Measurements from ENCODE around the gene PTPRG. TPM values are rescaled to one million over a fixed set of nuclear protein-coding genes. Genes with fewer than 3 reads are reported as not detected.

PTPRG gene
- total RNA-seq, 2 donors from 2014 or later, result 0.31 to 1.3 TPM

DNA sequence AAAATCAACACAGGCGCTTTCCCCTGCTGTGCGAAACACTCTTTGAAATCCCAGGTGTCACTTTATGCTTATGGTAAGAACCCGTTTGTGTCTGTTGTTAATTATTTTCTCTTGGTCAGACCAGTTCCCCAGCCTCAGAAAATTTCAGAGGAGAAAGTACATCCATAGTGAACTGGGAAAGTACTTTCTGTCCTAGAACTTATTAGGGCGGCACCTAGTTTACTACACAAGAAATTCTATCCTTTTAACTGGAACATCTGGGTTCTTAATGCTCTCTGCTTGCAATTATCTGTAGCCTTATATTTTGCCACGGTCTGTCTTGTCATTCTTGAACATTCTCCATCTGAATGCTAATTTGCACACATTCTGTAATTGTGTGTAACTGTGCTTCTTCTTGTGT is 215.0 kb downstream of the PTPRG start:
- peaks cover 7% of the 10 kb centered on the region for H3K27me3 Mint-ChIP-seq (ENCODE audit: low read depth)
- H3K27ac Mint-ChIP-seq, result no peak overlapping the region

GRCh38 chr3:61777483-61777882 is 216.1 kb downstream of the PTPRG start:
- Mint-ChIP-seq H3K27ac (no peak overlapping the region), H3K4me1 (ENCODE audit: low read depth) (no peaks in the 10 kb centered on the region), H3K9me3 (peaks cover 0 to 4% of the 10 kb centered on the region in 2 donors)

More for the DNA sequence above, 215.0 kb downstream of the PTPRG start:
- ATAC-seq (replicated peaks in 1 of 2), result no peak
- no peaks in the 10 kb centered on the region for H3K36me3 Mint-ChIP-seq (ENCODE audit: insufficient read depth in 2 of 2)
- H3K4me1 Mint-ChIP-seq (ENCODE audit: low read depth), result no peaks in the 10 kb centered on the region
- no peak for DNase-seq
- H3K4me3 Mint-ChIP-seq, result no peak overlapping the region
- H3K9me3 Mint-ChIP-seq, result peaks cover 0 to 2% of the 10 kb centered on the region in 2 donors

DNA sequence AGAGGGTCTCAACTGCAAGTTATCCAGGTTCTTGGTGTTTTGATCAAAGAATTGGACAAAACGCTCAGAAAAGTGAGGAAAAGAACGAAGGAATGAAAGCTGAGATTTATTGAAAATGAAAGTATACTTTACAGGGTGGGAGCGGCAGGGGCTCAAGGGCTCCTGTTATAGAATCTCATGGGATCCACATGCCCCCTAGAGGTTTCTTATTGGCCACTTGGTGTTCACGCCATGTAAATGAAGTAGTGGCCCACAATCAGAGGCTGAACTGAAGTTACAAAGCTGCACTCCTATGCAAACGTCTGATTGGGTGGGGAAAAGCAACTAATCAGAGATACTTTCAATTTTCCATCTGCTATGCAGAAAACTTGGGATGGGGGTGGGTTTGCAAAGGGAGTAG is 216.7 kb downstream of the PTPRG start:
- ATAC-seq (replicated peaks in 1 of 2) (no peak), DNase-seq (no peak)
- H3K9me3 Mint-ChIP-seq, result peaks cover 0 to 4% of the 10 kb centered on the region in 2 donors
- no peak overlapping the region for H3K4me3 Mint-ChIP-seq
- no peak overlapping the region for H3K27ac Mint-ChIP-seq
- H3K27me3 Mint-ChIP-seq (ENCODE audit: low read depth), result peaks cover 13% of the 10 kb centered on the region
- no peaks in the 10 kb centered on the region for H3K4me1 Mint-ChIP-seq (ENCODE audit: low read depth)
- H3K36me3 Mint-ChIP-seq (ENCODE audit: insufficient read depth in 2 of 2), result no peaks in the 10 kb centered on the region

More at GRCh38 chr3:61777483-61777882, 216.1 kb downstream of the PTPRG start:
- DNase-seq (no peak), ATAC-seq (replicated peaks in 1 of 2) (no peak)
- peaks cover 13% of the 10 kb centered on the region for H3K27me3 Mint-ChIP-seq (ENCODE audit: low read depth)
- no peaks in the 10 kb centered on the region for H3K36me3 Mint-ChIP-seq (ENCODE audit: insufficient read depth in 2 of 2)
- no peak overlapping the region for H3K4me3 Mint-ChIP-seq

GRCh38 chr3:61780016-61780415 is 218.6 kb downstream of the PTPRG start:
- Mint-ChIP-seq H3K27me3 (ENCODE audit: low read depth) (peaks cover 13% of the 10 kb centered on the region), H3K36me3 (ENCODE audit: insufficient read depth in 2 of 2) (no peaks in the 10 kb centered on the region), H3K4me1 (ENCODE audit: low read depth) (no peaks in the 10 kb centered on the region), H3K4me3 (no peak overlapping the region), H3K27ac (no peak overlapping the region), H3K9me3 (peaks cover 2 to 10% of the 10 kb centered on the region in 2 donors)
- no peak for ATAC-seq (replicated peaks in 1 of 2)
- no peak for DNase-seq

DNA sequence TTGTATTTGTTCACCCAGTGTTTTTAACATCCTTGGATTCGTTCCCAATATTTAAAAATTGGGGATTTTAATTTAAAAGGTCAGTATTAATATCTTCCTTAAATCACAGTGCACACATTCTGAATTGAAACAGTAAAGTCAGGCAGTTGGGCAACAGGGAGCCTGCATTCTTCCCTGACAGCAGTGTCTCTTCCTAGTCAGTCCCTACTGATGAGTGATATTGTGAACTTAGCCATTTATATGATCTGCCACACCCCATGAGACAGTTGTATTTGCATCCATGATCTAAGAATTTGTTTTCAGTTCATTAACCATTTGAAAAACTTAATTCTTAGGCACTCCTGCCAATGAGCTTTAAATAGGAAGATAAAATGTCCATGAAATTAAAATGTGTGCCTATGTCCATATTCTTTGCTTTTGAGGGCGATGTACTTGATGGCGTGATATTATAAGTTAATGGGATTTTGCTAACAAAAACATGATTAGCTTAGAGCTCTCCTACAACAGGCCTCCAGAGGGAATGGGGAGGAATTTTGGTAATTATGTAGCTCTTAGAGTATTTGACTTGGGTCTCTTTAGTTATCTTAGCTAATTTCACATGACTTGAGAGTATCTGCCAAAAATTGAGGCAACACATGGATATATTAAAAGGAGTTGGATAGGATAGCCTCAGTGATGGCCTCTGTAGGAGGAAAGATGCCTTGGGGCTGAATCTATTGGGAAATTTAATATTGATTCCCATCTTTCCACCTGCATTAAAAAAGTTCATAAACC is 219.3 kb downstream of the PTPRG start:
- ATAC-seq (replicated peaks in 1 of 2), result no peak
- H3K27ac Mint-ChIP-seq, result no peak overlapping the region
- H3K4me3 Mint-ChIP-seq, result no peak overlapping the region

GRCh38 chr3:61783993-61784718 is 222.8 kb downstream of the PTPRG start:
- Mint-ChIP-seq H3K9me3 (peaks cover 2 to 8% of the 10 kb centered on the region in 2 donors), H3K36me3 (ENCODE audit: insufficient read depth in 2 of 2) (no peaks in the 10 kb centered on the region), H3K4me3 (no peak overlapping the region), H3K27ac (no peak overlapping the region), H3K27me3 (ENCODE audit: low read depth) (peaks cover 5% of the 10 kb centered on the region), H3K4me1 (ENCODE audit: low read depth) (no peaks in the 10 kb centered on the region)
- ATAC-seq (replicated peaks in 1 of 2) (no peak), DNase-seq (no peak)

More for the DNA sequence above, 219.3 kb downstream of the PTPRG start:
- Mint-ChIP-seq H3K4me1 (ENCODE audit: low read depth) (no peaks in the 10 kb centered on the region), H3K36me3 (ENCODE audit: insufficient read depth in 2 of 2) (no peaks in the 10 kb centered on the region), H3K9me3 (peaks cover 2 to 10% of the 10 kb centered on the region in 2 donors), H3K27me3 (ENCODE audit: low read depth) (peaks cover 13% of the 10 kb centered on the region)
- no peak for DNase-seq

DNA sequence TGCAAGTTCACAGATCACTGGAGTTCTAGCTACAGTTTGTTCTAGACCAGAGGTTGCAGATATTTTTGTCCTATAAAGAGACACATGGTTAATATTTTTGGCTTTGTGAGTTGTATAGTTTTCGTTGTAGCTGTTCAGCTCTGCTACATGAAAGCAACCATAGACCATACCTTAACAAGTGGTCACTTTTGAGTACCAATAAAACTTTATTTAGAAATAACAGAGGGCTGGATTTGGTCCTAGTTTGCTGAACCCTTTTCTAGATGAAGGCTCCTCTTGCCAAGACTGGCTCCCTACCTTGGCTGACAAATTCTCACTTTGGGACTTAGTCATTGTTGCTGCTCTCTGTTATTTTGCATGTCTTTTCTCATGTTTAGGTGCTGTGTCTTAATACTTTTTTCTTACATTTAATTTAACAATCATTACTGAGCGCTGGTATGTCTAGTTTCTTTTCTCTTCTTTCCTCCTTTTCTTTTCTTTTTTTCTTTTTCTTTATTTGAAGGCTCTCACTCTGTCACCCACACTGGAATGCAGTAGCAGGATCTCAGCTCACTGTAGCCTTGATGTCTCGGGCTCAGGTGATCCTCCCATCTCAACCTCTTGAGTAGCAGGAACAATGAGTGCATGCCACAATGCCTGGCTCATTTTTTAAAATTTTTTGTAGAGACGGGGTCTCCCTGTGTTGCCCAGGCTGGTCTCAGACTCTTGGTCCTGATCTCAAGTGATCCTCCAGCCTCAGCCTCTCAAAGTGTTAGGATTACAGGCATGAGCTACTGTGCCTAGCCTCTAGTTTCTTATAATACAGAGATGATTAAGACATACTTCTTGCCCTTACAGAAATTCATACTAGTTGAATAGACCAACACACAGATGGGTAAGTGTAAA is 227.5 kb downstream of the PTPRG start:
- ATAC-seq (replicated peaks in 1 of 2) (no peak), DNase-seq (no peak)
- H3K27me3 Mint-ChIP-seq (ENCODE audit: low read depth), result no peaks in the 10 kb centered on the region
- peaks cover 1 to 2% of the 10 kb centered on the region in 2 donors for H3K9me3 Mint-ChIP-seq
- H3K4me1 Mint-ChIP-seq (ENCODE audit: low read depth), result no peaks in the 10 kb centered on the region
- no peak overlapping the region for H3K27ac Mint-ChIP-seq
- H3K4me3 Mint-ChIP-seq, result no peak overlapping the region
- no peaks in the 10 kb centered on the region for H3K36me3 Mint-ChIP-seq (ENCODE audit: insufficient read depth in 2 of 2)

- DNase-seq (no peak), ATAC-seq (replicated peaks in 1 of 2) (no peak)
- no peak overlapping the region for H3K27ac Mint-ChIP-seq
- H3K4me3 Mint-ChIP-seq, result no peak overlapping the region
- no peaks in the 10 kb centered on the region for H3K36me3 Mint-ChIP-seq (ENCODE audit: insufficient read depth in 2 of 2)
- no peaks in the 10 kb centered on the region for H3K27me3 Mint-ChIP-seq (ENCODE audit: low read depth)
- H3K9me3 Mint-ChIP-seq, result peaks cover 0 to 2% of the 10 kb centered on the region in 2 donors
- no peaks in the 10 kb centered on the region for H3K4me1 Mint-ChIP-seq (ENCODE audit: low read depth)
Observed at GRCh38 chr3:61789861-61790260, 228.5 kb downstream of the PTPRG start.

DNA sequence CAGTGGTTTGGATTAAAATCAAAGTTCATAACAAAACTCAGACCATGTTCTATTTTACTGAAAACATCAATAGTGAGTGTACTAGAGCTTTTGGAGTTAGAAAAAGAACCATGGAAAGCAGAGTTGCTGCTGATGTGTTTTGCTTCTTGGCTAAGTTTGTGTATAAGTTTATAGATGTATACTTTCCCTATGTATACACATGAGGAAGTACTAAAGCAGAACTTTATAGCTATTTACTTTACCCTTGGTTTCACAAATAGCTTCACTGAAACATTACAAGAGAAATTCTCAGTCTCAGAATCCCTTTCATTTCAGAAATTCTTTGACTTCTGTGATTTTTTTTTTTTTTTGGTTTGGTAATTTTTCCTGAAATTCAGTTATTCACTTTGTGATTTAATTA is 229.0 kb downstream of the PTPRG start:
- H3K36me3 Mint-ChIP-seq (ENCODE audit: insufficient read depth in 2 of 2), result no peaks in the 10 kb centered on the region
- no peaks in the 10 kb centered on the region for H3K4me1 Mint-ChIP-seq (ENCODE audit: low read depth)
- no peak for DNase-seq
- peaks cover 0 to 2% of the 10 kb centered on the region in 2 donors for H3K9me3 Mint-ChIP-seq
- no peak for ATAC-seq (replicated peaks in 1 of 2)
- no peaks in the 10 kb centered on the region for H3K27me3 Mint-ChIP-seq (ENCODE audit: low read depth)
- no peak overlapping the region for H3K4me3 Mint-ChIP-seq
- no peak overlapping the region for H3K27ac Mint-ChIP-seq

GRCh38 chr3:61793056-61793455 is 231.7 kb downstream of the PTPRG start:
- Mint-ChIP-seq H3K27me3 (ENCODE audit: low read depth) (no peaks in the 10 kb centered on the region), H3K4me3 (no peak overlapping the region), H3K4me1 (ENCODE audit: low read depth) (no peaks in the 10 kb centered on the region), H3K36me3 (ENCODE audit: insufficient read depth in 2 of 2) (no peaks in the 10 kb centered on the region), H3K27ac (no peak overlapping the region), H3K9me3 (peaks cover 0 to 2% of the 10 kb centered on the region in 2 donors)
- no peak for DNase-seq
- no peak for ATAC-seq (replicated peaks in 1 of 2)

DNA sequence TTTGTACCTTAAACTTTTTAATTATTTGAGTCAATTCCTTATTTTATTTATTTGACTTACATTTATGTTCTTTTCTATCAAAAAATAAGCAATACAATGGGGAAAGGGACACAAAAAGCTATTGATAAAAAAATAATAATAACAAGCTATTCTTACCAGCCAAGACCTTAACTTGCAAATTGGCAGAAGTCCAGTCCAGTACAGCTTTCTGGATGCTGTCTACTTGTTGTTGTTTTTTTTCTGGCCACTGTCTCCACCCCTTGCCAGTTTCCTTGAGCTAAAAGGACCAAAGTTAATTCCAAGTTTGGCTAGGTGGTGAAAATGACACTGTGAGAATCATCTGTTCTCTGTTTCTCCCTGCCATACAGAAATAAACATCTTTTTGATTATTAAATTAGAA is 232.2 kb downstream of the PTPRG start:
- DNase-seq (no peak), ATAC-seq (replicated peaks in 1 of 2) (no peak)
- no peaks in the 10 kb centered on the region for H3K4me1 Mint-ChIP-seq (ENCODE audit: low read depth)
- no peak overlapping the region for H3K4me3 Mint-ChIP-seq
- no peak overlapping the region for H3K27ac Mint-ChIP-seq
- H3K9me3 Mint-ChIP-seq, result peaks cover 0 to 2% of the 10 kb centered on the region in 2 donors
- no peaks in the 10 kb centered on the region for H3K36me3 Mint-ChIP-seq (ENCODE audit: insufficient read depth in 2 of 2)
- H3K27me3 Mint-ChIP-seq (ENCODE audit: low read depth), result no peaks in the 10 kb centered on the region

DNA sequence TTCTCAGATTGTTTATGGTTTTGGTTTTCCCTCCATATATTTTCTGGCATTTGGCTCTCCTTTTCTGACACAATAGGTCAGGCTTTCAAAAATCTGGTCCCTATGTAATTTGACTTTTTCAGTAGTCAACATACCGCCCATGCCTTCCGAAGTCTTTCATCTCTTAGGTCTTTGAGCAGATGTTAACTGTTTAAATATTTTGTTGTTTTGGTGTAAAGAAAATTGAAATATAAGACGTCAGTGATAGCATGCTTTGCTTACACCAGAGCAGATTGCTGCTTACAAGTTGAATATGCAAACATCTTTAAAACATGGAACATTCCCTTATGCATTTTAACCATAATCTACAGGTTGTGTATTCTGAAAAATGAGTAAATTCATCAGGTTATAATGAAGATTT is 233.0 kb downstream of the PTPRG start:
- Mint-ChIP-seq H3K27me3 (ENCODE audit: low read depth) (no peaks in the 10 kb centered on the region), H3K27ac (no peak overlapping the region), H3K4me1 (ENCODE audit: low read depth) (no peaks in the 10 kb centered on the region), H3K4me3 (no peak overlapping the region), H3K36me3 (ENCODE audit: insufficient read depth in 2 of 2) (no peaks in the 10 kb centered on the region), H3K9me3 (peaks cover 0 to 2% of the 10 kb centered on the region in 2 donors)
- ATAC-seq (replicated peaks in 1 of 2), result no peak
- no peak for DNase-seq

GRCh38 chr3:61794961-61795360 is 233.6 kb downstream of the PTPRG start:
- no peaks in the 10 kb centered on the region for H3K36me3 Mint-ChIP-seq (ENCODE audit: insufficient read depth in 2 of 2)
- H3K4me1 Mint-ChIP-seq (ENCODE audit: low read depth), result no peaks in the 10 kb centered on the region
- no peak for DNase-seq
- H3K27ac Mint-ChIP-seq, result no peak overlapping the region
- peaks cover 0 to 2% of the 10 kb centered on the region in 2 donors for H3K9me3 Mint-ChIP-seq
- H3K27me3 Mint-ChIP-seq (ENCODE audit: low read depth), result no peaks in the 10 kb centered on the region
- no peak overlapping the region for H3K4me3 Mint-ChIP-seq
- ATAC-seq (replicated peaks in 1 of 2), result no peak

Measured in activated T-cell treated with anti-CD3 and anti-CD28 coated beads, Interleukin-2, amount 50 U/mL, for 72 hours (primary cell).